Activated T-helper 9 cell treated with anti-CD3 and anti-CD28 coated beads, Interleukin-2, amount 50 U/mL, for 16 hours (primary cell): Measurements from ENCODE around the gene IFNG-AS1.
A peak's percentile ranks its signal among the peaks of the same experiment; 100 is the strongest.

Source experiments
- DNase-seq: peaks from one replicate; pipeline ENCODE4 v3.0.0-alpha.2; 2020; ENCODE audit warnings: low read depth

The IFNG-AS1 gene

DNA sequence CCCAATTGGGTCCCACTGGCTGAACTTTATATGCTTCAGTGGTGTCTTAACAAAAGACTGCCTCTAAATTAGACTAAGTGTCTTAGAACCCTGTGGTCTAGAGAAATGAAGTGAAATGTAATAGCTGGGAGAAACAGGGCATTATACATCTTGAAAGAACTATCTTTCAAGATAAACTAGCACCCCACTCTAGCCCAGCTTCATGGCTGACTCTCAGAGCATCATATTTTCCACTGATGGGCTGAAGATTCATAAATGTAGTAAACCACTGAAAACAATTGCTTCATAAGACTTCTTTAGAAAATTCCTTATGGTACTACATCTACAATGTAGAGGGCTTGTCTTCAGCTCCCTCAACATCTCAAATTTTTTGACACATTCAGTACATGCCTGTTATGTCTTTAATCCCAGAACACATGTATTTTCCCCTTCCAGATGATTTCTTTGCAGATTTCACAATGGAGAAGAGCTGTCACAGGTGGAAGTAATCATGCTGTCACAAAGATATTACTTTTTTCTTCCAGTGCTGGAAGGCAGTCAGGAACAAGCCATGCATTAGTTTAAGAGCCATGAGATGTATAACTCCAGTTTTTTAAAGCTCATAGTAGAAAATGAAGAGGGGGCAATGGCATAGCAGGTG lies 48.5 kb downstream of the IFNG-AS1 start:
- DNase-seq, result no peak

DNA sequence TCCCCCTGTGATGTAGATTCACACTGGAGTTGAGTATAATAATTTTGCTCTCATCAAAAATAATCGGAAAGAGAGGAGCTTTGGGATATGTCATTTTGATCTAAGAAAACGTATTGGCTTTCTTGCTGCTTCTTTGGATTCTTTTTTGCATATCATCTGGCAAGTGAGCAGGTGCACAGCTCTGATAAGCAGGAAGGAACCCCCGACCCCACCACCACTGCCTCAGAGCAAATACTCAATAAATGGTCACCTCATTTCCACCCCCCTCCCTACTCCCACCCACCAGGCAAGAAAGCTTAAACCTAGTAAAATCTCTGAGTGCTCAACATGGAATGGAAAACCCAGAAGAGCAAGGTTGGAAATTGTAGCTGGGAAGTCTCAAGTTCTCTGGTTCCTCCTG lies 49.4 kb downstream of the IFNG-AS1 start:
- DNase-seq, result no peak

DNA sequence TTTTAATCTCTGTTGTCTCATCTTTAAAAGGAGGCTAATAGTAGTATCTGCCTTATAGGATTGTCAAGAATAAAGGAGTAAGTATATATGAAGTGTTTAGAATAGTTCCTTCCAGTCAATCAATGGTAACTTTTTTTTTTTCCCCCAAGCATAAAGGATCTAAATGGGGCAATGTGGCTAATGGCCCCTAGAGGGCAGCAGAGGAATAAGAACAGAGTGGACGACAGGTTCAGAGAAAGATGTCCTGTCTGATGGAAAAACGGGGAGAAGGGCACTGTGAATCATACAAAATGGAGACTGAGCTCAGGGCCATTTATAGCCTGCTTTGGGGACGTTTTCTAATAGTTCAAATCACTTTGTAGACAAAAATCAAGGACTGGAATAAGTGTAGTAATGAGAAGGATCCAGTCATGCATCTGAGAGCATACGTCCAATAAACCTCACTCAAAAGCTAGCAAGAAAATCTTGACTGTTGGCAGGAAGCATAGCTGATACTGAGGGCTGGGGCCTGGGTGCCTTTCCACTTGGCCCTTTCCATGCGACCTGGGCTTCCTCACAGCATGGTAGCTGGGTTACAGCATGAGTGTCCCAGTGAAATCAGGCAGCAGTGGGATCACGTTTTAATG lies 51.3 kb downstream of the IFNG-AS1 start:
- DNase-seq, result peak; percentile 45

DNA sequence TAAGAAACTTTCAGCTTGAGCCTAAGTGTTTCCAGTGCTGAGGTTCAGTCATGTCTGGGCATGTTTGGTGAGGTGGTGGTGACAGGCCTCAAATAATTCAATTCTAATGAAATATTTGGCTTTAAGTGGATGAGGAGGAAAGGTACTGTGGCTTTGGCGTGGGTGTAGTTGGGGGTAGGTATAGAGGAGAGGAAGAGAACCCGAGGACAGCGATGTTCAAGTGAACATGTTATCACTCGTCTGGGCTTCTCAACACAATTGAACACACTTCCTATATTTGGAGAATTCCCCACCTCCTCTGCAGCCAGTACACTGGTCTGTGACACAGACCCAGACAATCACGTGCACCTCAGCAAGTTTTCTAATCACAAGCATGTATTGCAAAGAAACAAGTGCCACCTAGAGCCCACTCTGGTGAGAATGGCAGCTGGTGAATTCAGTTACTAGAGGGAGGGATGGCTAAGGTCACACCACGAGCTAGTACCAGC lies 53.0 kb downstream of the IFNG-AS1 start:
- no peak for DNase-seq

DNA sequence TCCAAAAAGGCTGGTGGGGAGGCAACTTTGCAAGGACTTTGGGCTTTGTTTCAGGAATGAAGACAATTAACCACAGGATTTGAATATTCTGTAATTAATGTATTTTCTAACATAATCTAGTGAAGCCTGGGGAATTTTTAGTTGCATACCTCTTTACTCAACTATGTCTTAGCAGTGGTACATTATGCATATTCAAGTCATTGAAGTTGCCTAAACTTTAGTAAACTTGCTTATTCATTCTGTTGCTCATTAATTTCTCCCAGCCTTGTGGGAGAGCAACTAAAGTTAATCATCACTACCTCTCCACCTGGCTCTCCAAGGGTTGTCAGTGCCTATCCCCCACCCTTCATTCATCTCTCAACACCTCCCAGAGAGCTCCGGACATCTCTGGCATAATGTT lies 54.2 kb downstream of the IFNG-AS1 start:
- no peak for DNase-seq

DNA sequence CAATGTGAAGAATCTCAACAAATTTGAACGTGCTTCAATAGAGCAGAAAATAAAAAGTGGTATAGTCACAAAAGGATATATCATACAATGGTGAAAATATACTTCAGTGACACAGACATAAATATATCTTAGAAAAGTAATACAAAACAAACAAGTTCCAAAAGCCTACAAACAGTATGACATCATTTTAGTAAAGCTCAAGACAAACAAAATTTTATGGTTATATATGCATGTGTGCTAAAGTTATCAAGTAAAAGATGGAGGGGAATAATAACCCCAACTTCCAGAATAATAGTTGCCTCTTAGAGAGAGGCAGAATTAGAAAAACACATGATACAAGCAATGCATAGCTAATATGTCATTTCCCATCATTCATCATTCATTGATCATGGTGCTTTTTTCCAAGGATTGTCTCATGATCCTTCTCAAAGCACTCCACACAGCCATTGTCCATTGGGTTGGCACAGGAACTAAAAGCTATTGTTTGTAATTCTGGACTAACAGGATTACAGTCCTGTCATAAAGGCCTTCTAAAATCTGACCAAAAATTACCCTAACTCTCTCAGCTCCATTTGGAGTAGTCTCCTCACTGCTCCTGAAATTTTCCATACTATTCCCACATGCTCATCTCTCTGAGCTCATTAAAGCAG lies 59.5 kb downstream of the IFNG-AS1 start:
- DNase-seq, result no peak

DNA sequence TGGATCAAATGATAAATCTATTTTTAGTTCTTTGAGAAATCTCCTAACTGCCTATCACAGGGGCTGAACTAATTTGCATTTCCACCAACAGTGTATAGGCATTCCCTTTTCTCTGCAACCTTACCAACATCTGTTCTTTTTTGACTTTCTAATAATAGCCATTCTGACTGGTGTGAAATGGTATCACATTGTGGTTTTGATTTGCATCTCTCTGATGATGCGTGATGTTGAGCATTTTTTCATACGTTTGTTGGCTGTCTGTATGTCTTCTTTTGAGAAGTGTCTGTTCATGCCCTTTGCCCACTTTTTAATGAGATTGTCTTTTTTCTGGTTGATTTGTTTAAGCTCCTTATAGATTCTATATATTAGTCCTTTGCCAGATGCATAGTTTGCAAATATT lies 67.1 kb downstream of the IFNG-AS1 start:
- no peak for DNase-seq

DNA sequence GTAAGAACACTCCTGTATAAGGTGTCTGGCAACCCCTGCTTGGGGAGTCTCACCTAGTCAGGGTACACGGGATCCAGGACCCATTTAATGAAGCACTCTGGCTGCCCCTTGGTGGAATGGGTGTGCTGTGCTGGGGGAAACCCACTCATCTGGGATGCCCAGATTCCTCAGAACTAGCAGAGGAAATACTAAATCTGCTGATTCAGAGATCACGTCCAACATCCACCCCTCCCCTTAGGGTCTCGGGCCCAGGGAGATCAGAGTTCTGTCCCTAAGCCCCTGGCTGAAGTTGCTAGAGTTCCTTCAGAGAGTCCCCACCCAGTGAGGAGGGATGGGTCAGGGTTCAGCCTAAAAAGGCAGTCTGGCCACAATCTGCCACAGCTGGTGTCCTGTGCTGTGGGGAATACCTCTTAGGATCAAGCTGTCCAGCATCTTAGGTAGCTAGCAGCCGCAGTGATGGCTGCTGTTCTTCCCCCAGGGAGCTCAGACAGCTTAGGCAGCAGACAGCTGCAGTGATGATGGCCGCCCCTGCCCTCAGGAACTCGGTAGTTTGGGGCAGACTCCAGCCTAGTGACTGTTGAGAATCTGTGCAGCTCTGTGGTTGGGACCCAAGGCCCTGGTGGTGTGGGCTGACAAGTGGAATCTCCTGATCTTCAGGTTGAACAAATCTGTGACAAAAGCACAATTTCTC lies 74.8 kb downstream of the IFNG-AS1 start:
- DNase-seq, result no peak

DNA sequence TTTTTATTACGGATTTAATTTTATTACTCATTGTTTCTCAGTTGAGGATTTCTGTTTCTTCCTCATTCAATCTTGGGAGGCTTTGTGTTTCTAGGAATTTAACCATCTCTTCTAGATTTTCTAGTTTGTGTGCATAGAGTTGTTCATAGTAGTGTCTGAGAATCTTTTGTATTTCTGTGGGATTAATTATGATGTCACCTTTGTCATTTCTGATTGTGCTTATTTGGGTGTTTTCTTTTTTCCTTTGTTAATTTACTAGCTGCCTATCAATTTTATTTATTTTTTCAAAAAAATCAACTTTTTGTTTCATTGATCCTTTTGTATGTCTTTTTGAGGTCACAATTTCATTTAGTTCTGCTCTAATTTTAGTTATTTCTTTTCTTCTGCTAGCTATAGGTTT lies 75.9 kb downstream of the IFNG-AS1 start:
- no peak for DNase-seq

DNA sequence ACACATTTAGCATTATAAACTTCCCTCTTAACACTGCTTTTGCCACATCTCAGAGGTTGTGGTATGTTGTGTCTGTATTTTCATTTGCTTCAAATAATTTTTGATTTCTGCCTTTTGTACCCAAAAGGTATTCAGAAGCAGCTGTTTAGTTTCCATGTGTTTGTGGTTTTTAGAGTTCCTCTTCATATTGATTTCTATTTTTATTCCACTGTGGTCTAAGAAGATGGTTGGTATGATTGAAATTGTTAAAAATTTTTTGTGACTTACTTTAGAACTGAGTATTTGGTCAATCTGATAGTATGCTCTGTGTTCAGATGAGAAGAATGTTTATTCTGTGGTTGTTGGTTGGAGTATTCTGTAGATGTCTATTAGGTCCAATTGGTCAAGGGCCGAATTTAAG lies 76.4 kb downstream of the IFNG-AS1 start:
- no peak for DNase-seq

DNA sequence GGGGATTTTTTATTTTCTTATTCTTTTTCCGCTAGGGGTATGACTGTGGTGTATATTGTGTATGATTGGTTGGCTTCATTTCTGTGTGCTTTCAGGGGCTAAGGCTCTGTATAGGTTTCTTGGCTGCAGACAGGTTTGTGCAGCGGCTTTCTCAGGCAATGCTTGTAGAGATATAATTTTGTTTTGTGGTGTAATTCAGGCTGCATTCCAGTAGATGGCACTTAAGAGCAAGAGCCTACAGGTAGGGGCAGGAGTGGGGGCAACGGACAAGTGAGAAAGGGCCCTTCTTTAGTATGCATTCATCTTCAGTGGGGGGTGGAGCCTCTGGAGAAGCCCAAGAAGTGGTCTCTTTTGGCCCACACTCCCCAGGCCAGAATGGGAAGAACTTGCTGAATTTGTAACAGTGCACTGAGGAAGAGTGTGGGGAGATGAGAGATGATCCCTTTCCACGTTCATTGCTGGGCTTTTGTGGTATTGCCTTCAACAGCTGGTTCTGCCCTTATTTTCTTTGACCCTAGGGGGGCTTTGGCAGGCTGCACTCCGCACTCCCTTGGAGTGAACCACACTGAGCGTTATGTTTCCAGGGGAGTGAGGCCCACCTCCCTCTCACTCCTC lies 78.6 kb downstream of the IFNG-AS1 start:
- DNase-seq, result no peak

DNA sequence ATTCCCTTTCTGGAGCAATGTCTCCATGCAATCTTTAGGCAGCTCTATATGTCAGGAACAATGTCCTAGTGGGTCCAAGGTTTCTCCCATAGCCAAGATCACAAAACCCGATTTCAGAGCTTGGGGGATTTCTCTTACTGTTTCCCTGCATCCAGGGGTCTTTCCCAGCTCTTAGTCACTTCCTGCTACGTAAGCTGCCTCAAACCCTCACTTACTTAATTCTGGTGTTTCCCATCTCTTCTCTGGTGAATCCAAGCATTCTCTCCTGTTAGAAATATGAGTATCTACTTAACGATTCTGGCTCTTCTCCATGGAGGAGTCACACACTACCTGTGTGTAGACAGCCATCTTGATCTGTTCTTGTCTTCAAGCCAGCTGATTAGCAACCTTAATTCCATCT lies 80.0 kb downstream of the IFNG-AS1 start:
- DNase-seq, result no peak
